ENCODE measurements around the gene LIX1L. TPM values are rescaled to one million over a fixed set of nuclear protein-coding genes. Genes with fewer than 3 reads are reported as not detected.

LIX1L gene
- total and polyA plus RNA-seq, 8 donors: 5.8 to 28.4 (median 9.0) TPM

- WGBS, 5 donors: 6 to 10% (median 8%) methylated on average over 12 of the region's 12 CpGs
- Histone ChIP-seq H3K9me3 (no peaks in the 10 kb centered on the region), H3K4me3 (peak overlapping the region; percentile 70 to 97 (median 76)), H3K4me1 (peaks cover 40 to 58% (median 47%) of the 10 kb centered on the region in 4 donors), H3K27me3 (no peaks in the 10 kb centered on the region), H3K36me3 (peaks cover 30 to 42% (median 34%) of the 10 kb centered on the region in 4 donors), H3K27ac (peak overlapping the region; percentile 93 to 100 (median 98))
- TF ChIP-seq CTCF (IDR thresholded peaks at IDR 0.05) (no peak), POLR2A (IDR thresholded peaks at IDR 0.05) (peak in 1 of 4 donors; percentile 34), EP300 (IDR thresholded peaks at IDR 0.05) (no peak), POLR2AphosphoS5 (IDR thresholded peaks at IDR 0.05) (peak; percentile 32 to 90 (median 77))
- peak; percentile 53 to 83 for DNase-seq
- intact Hi-C loops (cut with DNase I; ENCODE audit: low total_unique reads): no loop called here
Measured at GRCh38 chr1:145997016-145997717, 39.4 kb upstream of the LIX1L start.

GRCh38 chr1:145996433-145997015 is 38.7 kb upstream of the LIX1L start, which contains the start of gene TXNIP:
TSS of gene TXNIP (minus strand) at chr1:145996579. CDS start at chr1:145996266, 313 bp downstream.
- DNase-seq: peak; percentile 99 to 100
- intact Hi-C loops (cut with DNase I; ENCODE audit: low total_unique reads): no loop called here
- Histone ChIP-seq H3K9me3 (no peaks in the 10 kb centered on the region), H3K36me3 (peaks cover 30 to 44% (median 36%) of the 10 kb centered on the region in 4 donors), H3K4me3 (peak within 1 kb of the TSS; percentile 70 to 97 (median 76)), H3K4me1 (peaks cover 44 to 59% (median 52%) of the 10 kb centered on the region in 4 donors), H3K27ac (peak within 1 kb of the TSS; percentile 93 to 100 (median 98)), H3K27me3 (no peaks in the 10 kb centered on the region)
- TF ChIP-seq POLR2A (IDR thresholded peaks at IDR 0.05): peak in 2 of 4 donors; percentile 73 to 93
- TF ChIP-seq POLR2AphosphoS5 (IDR thresholded peaks at IDR 0.05): peak; percentile 91 to 100 (median 100)
- TF ChIP-seq CTCF (IDR thresholded peaks at IDR 0.05): no peak
- 0 to 1% (median 1%) methylated on average over 30 of the region's 30 CpGs for WGBS, 5 donors

- Histone ChIP-seq H3K36me3 (peaks cover 30 to 44% (median 36%) of the 10 kb centered on the region in 4 donors), H3K27me3 (no peaks in the 10 kb centered on the region), H3K27ac (peak overlapping the region; percentile 72 to 100 (median 97)), H3K4me3 (peak overlapping the region; percentile 70 to 97 (median 76)), H3K9me3 (no peaks in the 10 kb centered on the region), H3K4me1 (peaks cover 42 to 65% (median 53%) of the 10 kb centered on the region in 4 donors)
- peak in 1 of 3 donors; percentile 53 for TF ChIP-seq POLR2AphosphoS5 (IDR thresholded peaks at IDR 0.05)
- peak in 1 of 4 donors; percentile 2 for TF ChIP-seq POLR2A (IDR thresholded peaks at IDR 0.05)
- no peak for TF ChIP-seq EP300 (IDR thresholded peaks at IDR 0.05)
- DNase-seq: peak in 1 of 2 donors; percentile 37
- WGBS, 5 donors: 0 to 1% (median 0%) methylated on average over 13 of the region's 13 CpGs
- intact Hi-C loops (cut with DNase I; ENCODE audit: low total_unique reads): no loop called here
Measured at GRCh38 chr1:145995964-145996432, 38.2 kb upstream of the LIX1L start.

GRCh38 chr1:145995148-145995881 is 37.5 kb upstream of the LIX1L start:
- 0 to 2% (median 0%) methylated on average over 8 of the region's 8 CpGs for WGBS, 5 donors
- Histone ChIP-seq H3K36me3 (peaks cover 30 to 44% (median 36%) of the 10 kb centered on the region in 4 donors), H3K4me3 (peak overlapping the region; percentile 70 to 97 (median 76)), H3K27me3 (no peaks in the 10 kb centered on the region), H3K27ac (peak overlapping the region; percentile 72 to 100 (median 97)), H3K4me1 (peaks cover 44 to 71% (median 54%) of the 10 kb centered on the region in 4 donors), H3K9me3 (no peaks in the 10 kb centered on the region)
- no peak for TF ChIP-seq CTCF (IDR thresholded peaks at IDR 0.05)
- peak in 1 of 3 donors; percentile 48 for TF ChIP-seq POLR2AphosphoS5 (IDR thresholded peaks at IDR 0.05)
- no peak for TF ChIP-seq EP300 (IDR thresholded peaks at IDR 0.05)
- DNase-seq: peak in 1 of 2 donors; percentile 23
- intact Hi-C loops (cut with DNase I; ENCODE audit: low total_unique reads): no loop called here
